Hindlimb muscle (tissue), 1 donor: ENCODE results near the gene CORO7. TPM values are rescaled to one million over a fixed set of nuclear protein-coding genes. Genes with fewer than 3 reads are reported as not detected.
"Not testable (repeated sequence)": the region's sequence is repeated elsewhere in the genome, so short reads cannot be mapped to it uniquely, and the experiment has no call there.

Experiments used
- DNase-seq: peaks from one replicate; pipeline ENCODE4 v3.0.0-alpha.2; 2013
- polyA plus RNA-seq: library from polyadenylated mRNA; unstranded; fragments of 120-200 nt; gene quantifications from one replicate; pipeline ENCODE4 v1.2.1, GENCODE V29; 2013; ENCODE audit not compliant: insufficient read length

CORO7 gene
- polyA plus RNA-seq, 1 donor = 26.1 TPM

DNA sequence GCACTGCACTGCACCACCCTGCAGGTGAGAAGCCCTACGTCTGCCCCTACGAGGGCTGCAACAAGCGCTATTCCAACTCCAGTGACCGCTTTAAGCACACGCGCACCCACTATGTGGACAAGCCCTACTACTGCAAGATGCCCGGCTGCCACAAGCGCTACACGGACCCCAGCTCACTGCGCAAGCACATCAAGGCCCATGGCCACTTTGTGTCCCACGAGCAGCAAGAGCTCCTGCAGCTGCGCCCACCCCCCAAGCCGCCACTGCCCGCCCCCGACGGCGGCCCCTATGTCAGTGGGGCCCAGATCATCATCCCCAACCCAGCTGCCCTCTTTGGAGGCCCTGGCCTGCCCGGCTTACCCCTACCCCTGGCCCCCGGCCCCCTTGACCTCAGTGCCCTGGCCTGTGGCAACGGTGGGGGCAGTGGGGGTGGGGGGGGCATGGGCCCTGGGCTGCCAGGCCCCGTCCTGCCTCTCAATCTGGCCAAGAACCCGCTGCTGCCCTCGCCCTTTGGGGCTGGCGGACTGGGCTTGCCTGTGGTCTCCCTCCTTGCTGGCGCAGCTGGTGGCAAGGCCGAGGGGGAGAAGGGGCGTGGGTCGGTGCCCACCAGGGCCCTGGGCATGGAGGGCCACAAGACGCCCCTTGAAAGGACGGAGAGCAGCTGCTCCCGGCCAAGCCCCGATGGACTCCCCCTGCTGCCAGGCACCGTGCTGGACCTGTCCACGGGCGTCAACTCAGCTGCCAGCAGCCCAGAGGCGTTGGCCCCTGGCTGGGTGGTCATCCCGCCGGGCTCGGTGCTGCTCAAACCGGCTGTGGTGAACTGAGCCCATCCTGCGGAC is 79.5 kb downstream of the CORO7 start:
- DNase-seq = no peak

DNA sequence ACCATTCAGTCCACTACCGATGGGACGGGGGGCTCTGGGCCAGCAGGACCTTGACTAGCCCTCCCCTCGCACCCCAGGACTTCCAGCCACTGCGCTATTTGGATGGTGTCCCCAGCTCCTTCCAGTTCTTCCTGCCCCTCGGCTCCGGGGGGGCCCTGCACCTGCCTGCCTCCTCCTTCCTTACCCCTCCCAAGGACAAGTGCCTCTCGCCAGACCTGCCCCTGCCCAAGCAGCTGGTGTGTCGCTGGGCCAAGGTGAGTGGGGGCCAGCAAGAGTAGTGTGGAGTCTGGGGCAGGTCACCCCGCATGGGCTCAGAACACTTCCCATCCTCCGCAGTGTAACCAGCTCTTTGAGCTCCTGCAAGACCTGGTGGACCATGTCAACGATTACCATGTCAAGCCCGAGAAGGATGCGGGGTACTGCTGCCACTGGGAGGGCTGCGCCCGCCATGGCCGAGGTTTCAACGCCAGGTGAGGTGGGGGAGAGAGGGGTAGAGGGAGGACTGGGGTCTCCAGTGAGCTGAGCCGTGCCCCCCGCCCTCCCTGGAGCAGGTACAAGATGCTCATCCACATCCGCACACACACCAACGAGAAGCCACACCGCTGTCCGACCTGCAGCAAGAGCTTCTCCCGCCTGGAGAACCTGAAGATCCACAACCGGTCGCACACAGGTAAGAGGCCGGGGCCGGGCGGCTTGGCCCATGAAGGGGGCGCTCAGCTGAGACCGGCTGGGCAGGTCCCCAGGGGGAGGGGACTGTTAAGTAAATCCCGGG is 81.5 kb downstream of the CORO7 start:
- no peak for DNase-seq

DNA sequence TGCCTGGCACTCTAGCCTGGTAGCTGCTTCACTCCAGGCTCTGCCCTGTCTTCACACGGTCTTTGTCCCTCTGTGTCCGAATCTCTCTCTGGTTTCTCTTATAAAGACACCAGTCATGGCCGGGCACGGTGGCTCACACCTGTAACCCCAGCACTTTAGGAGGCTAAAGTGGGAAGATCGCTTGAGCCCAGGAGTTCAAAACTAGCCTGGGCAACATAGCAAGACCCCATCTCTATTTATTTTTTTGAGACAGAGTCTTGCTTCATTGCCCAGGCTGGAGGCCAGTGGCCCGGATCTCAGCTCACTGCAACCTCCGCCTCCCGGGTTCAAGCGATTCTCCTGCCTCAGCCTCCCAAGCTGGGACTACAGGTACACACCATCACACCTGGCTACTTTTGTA is 82.7 kb downstream of the CORO7 start:
- not testable (repeated sequence) for DNase-seq

DNA sequence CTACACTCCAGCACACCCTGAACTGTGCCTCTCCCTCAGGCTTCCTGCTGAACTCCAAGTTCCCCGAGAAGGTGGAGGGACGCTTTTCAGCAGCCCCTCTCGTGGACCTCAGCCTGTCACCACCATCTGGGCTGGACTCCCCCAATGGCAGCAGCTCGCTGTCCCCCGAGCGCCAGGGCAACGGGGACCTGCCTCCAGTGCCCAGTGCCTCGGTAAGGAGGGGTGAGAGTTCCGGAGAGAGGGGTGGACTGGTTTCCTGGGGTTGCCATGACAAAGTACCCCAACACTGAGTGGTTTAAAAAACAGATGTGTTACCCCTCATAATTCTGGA is 83.1 kb downstream of the CORO7 start:
- DNase-seq = no peak

DNA sequence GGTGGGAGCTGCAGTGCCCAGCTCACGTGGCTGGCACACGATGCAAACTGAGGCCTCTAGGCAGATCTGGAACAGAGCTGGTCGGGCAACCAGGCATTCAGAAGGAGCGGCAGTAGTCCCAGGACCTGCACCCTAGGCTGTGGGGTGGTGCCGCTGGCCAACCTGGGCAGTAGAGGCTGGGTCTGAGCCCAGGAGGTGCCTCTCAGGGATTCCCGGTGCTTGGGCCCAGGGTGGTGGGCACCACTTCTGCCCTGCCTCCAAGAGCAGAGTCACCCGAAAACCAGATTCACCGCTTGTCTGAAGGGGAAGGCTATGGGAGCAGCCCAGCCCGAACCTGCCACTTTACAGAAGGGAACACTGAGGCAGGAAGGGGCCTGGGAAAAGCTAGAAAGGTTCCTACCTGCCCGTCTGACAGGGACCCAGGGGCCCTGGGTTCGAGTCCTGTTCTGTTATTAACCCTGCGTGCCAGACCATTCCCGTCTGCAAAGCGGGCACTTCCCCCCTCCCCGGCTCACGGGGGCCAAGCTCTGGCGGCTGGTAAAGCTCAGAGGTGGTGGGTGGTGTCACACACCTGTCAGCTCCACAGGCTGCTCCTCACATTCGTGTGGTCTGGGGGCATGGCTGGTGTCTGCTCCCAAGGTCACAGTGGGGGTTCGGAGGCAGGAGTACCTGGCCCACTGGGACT is 83.6 kb downstream of the CORO7 start:
- DNase-seq = no peak

DNA sequence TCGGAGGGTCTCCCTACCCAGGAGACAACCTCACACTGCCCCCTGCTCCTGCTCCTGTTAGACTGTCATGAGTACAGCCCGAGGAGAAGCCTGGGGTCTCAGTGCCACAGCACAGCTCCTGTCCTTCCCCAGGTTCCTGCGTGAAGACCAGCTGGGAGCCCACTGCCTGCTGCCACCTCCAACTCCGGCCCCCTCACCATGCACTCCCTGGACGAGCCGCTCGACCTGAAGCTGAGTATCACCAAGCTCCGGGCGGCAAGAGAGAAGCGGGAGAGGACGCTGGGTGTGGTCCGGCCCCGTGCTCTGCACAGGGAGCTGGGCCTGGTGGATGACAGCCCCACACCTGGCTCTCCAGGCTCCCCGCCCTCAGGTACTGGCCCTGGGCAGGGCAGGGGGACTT is 84.3 kb downstream of the CORO7 start:
- no peak for DNase-seq

DNA sequence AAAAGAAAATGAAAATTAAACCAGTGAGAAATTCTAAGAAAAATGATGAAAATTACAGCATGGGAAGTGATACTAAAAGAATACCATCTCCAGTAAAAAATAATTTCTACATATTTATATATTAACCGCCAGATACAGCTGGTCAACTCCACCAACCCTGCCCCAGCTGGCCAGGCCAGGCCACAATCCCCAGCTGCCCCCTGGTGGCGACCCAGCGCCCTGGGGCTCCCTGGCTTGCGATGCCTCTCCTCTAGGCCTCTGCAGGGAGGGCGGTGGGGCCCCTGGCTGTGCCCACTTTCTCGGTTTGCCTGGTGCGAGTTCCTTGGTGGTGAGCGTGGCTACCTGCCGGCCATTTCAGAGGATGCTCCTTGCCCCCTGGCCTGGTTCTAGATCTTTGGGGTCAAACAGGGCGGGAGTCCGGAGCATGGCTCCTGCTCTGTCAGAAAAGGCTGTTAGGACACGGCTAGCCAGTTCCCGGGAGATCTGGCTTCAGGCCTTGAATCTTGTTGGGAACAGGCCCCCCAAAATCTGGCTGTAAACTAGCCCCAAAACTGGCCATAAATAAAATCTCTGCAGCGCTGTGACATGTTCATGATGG is 86.0 kb downstream of the CORO7 start:
- no peak for DNase-seq

DNA sequence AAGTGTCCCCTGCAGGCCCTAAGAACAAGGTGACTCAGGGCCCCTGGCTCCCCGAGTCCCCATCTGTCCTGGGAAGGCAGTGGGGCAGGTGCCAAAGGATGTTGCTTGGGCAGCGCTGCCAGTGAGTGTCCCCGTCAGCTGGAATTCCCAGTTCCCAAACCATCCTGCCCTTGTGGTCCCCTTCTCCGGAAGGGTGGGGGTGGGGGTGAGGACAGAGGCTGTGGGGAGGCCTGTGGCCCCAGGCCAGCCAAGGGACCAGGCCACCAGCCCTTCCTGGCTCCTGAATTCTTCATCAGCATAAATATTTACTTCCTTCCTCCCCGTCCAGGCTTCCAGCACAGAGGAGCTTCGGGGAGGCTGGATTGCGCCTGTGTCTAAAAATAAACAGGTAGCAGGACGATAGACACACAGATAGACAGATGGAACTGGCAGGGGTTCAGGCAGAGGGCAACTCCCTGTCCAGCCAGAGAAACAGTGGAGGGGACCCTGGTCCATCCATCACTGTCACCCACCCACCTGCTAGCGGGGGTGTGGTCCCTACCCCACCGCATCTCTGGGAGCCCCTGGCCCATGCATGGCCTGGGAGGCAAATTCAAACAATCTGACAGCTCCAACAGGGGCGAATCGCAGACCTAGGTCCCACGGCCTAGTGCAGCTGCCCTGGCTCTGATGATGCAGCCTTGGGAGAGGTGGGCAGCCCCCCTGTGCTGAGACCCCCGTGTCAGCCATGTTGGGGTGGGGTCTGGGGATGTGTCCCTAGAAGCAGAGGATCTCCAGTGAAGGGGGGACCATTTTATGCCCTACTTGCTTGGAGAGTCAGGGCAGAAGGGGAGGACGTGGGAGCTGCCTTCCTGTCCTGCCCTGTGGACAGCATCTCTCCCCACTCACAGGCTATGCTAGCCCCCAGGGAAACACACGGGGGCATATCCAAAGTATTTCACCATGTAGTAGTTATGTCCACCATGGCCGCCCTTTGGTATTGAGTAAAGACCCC is 87.3 kb downstream of the CORO7 start:
- no peak for DNase-seq

DNA sequence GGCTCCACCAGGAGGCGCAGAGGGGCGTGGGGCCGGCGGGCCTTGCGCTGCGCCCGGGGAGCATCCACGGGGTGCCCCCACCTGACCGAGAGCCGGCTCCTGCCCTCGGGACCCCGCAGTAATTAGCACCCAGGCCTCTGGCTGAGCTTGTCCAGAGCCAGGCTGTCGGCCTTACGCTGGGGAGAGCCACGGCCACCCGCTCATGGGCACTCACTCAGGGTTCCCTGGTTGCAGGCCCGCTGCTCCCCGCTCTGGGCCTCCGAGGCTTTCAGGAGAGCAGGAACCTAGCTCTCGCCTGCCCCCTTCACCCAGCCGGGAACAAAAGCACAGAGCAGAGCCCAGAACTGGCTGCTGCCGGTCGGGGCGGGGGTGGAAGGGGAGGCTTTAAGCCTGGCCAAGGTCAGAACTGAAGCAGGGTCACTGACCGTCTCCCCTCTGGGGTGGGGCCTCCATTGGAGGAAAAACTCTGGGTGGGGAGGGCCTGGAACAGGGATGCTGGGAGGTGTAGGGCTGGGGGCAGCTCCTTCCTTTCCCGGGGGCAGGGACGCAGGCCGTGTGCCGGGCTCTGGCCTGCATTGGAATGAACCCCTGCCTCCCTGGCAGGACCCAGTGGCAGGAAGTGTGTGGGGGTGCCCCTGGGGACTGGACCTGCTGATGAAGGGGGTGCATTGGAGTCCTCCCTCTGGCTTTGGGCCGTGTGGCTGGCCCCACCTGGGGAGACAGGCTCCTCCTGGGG is 88.2 kb downstream of the CORO7 start:
- DNase-seq = peak; percentile 80

DNA sequence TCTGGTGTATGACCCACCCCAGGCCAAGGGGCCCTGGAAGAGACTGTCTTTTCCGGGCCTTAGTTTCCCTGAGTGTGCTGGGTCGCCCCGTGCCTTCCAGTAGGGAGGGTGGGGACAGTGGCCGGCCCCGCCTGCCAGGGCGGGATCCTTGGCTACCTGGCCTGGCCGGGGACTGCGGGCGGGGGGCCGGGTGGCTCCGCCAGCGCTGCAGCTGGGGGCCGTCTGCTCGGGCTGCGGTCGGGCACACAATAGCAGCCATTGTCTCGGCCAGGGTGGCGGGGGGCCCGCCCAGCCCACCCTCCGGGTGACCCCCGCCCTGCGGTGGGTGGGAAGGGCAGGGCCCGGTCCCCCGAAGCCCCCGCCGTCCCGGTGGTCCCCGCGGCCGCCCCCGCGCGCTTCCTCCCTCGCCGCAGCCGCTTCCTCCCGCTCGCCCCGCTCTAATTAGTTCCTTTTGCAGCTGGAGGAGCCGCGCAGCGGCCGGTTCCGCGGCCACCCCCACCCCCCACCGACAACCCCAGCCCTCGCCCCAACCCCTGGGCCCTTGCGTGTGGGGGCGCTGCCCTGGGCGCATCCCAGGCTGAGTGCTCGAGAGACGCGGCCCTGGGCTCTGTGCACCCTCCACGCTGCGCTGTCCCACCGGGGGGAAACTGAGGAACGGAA is 88.9 kb downstream of the CORO7 start:
- DNase-seq = no peak

DNA sequence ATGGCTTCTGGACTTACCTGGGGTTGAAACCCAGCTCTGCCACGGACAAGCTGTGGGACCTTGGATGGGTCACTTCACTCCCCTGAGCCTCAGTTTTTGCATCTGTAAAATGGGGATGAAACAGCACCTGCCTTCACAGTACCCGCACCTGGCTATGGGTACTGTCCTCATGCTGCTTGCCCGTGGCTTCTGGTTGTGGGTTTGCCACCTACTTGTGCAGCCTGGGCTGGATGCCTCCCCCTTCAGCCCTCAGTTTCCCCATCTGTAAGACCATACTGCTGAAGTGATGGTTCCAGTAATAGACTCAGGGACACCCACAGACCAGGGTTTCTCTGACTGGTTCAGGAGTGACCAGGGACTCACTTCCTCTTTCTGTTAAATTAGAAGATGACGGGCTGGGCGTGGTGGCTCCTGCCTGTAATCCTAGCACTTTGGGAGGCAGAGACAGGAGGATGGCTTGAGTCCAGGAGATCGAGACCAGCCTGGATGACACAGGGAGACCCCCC is 91.1 kb downstream of the CORO7 start:
- DNase-seq = no peak

DNA sequence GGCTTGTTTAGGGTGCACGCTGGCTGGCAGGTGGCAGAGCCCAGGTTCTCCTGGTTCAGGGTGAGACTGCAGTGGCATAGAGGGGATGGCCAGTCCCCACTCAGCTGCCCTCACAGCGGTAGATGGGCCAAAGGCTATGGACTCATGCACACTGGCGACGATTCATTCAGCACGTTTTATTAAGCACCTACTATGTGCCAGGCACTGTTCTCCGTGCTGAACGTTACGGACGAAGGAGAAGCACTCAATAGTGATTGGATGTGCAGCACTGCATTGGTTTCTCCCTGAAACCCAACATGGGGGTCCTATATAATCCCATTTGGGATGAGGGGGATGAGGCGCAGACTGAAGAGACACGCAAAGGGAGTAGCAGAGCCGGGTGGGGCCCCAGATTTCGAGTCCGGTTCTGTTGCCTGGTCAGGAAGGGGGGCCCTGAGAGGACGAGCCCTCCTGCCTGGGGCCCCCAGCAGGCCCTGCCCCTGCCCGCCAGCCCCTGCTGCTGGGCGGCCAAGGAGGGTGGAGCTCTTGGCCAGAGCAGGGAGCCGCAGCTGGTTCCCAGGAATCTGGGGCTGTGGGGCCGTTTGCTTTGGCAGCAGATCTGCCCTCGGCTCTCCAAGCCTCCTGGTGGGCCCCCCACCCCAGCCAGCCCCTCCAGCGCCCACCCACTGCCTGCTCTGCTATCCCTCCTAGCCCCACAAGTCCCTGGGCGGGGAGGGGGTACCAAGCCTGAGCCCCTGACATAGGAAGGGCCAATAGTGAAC is 91.7 kb downstream of the CORO7 start:
- no peak for DNase-seq

DNA sequence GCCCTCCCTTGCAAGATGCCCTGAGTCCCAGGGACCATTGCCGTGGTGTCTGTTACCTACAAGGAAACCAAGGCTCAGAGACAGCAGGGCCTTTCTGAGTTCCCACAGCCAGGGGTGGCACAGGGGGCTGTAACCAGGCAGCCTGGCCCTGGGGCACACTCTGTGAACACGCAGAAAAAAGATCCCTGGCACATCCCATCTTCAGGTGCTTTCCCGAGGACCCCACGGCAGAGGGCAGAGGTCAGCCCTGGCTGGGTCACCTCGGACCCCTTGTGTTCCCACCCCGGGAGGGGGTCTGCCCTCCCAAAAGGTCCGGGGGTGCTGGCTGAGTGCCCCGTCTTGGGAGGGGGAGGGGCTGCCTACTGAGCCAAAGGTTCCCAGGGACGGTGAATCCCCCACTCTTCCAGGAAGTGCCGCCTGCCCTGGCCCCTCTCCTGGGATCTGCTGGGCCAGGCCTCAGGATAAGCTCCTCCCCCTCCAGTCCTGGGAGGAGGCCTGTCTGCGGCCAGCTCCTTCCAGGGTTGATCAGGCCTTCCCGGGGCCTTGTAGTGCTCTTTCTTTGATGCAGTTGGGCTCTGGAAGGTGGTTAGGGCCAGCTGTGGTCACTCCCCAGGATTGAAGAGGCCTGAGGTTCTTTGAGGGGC is 92.4 kb downstream of the CORO7 start:
- DNase-seq = no peak

DNA sequence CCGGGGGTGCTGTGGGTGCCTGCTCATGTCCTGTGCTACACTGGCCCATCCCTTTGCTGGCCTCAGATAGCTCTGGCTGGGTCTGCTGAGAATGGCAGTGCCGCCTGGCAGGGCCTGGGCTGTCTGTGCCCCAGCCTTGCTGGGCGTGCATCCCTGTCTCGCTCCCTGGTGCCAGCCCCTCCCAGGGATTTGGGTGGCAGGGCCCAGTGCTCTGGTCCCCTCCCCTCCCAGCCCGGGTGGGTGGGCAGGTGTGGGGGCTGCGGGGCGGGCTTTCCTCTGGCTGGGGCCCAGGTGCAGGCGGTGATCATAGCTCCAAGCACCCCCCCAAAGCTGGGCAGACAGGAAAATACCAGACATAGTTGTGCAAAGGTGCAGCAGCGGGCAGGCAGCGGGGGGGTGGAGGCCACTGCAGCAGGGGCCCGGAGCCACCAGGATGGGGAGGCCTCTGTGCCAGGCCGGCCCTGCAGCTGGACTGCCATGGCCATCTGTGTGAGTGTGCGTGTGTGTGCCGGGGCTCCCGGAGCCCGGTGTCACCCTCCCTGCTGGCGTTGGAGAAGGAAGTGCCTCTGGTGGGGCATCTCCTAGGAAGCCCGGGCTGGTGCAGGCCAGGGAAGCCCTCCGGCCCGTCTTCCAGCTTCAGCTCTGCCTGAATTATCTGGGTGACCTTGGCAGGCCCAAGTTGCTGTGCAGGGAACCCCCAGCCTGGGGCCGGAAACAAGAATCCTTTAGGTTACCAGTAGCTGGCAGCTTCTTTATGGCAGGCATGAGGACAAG is 93.1 kb downstream of the CORO7 start:
- no peak for DNase-seq

DNA sequence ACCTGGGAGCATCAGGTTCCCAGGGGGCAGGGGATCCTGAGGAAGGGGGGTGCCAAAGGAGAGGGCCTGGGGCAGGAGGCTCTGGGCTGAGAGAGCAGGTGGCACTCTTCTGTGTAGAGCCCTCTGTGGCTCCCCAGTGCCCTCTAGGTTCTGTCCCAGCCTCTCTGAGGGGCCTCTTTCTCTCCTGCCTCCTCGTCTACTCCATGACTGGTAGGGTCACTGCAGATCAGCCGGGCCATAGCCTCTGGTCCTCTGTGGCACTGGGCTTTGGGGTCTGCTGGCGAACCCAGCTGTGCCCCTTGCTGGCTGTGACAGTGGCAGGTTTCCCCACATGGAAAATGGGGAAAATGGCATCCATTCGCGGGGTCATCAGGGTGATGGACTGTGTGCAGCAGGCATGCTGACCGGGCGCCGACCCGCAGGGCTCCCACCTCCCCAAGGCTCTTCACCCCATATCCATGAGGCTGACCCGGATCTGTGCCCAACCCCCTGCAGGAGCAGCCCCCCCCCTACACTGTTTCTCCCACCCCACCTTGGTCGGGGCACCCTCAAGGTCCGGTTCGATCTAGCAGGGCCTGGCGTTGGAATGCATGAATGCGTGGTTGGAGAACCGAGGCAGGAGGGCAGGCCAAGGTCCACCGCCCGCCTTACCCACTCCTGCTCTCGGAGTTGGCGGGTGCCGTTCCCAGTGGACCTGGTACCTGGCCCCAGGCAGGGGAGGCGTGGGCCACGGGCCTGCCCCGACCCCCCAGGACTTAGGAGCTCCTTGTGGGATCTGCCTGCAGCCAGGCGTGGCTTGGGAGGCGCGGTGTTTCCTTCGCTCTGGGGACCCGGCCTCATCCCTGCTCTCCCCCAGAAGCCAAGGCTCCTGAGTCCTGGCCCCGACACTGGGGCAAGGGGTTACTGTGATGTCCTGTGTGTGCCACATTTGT is 94.0 kb downstream of the CORO7 start:
- no peak for DNase-seq

DNA sequence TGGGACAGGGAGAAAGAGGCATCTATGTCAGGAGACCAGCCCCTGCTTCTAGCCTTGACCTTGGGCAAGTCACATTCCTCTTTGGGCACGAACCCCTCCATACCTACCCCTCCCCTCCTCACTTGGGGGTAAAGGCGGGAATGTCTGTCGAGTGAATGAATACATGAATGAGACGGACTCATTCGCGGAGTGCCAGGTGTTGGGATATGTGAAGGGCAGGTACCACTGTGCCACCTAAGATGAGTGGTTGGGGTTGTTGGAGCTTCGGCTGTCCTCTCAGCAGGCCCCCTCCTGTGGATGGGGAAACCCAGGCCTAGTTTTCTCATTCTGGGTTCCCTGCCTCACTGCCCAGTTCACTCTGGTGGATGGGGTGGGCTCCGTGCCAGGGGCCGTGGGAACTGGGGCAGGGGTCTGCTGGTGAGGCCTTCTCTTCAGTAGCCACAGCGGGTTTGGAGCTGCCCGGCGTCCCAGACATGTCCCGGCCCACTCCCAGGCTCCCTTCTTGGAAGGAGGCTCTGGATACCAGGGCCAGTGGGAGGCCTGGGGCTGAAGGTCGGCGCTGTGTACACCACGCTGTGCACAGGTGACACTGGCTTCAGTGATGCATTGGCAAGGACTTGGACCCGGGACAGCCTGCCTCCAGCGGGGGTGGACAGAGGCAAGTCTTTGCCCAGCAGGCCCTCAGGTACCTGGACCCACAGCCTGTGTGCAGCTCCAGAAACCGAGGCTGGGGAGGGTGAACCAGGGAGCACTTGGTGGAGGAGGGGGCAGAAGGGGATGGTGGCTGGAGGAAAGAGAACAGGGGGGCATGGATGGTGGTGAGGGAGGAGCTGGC is 94.9 kb downstream of the CORO7 start:
- DNase-seq = no peak
